ENCODE measurements around the gene STT3B.

The STT3B gene

DNA sequence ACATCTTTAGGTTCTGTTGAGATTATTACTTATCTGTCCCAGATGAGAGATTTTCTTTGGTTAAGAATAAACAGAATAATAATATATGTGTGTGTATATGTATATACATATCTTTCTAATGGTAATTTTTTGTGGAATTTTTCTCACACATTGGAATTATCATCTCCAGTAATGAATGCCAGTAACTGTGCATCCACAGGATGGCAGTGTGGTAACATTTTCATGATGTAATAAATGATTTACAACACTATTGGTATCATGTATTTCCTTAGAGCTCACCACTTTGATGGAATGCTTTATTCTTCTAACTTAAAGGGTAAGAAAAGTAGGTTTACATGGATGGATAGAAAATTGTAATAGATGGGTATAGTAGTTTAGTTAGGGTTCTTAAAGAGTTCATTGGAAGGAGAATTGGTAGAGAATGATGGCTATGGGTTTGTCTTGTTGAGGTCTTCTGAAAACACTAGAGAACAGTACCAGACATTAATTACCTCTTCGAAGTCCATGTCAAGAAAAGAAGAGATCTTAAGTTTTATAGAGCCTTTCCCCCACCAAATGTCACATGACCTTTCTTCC lies 78.1 kb downstream of the STT3B start:
- DNase-seq: no peak

DNA sequence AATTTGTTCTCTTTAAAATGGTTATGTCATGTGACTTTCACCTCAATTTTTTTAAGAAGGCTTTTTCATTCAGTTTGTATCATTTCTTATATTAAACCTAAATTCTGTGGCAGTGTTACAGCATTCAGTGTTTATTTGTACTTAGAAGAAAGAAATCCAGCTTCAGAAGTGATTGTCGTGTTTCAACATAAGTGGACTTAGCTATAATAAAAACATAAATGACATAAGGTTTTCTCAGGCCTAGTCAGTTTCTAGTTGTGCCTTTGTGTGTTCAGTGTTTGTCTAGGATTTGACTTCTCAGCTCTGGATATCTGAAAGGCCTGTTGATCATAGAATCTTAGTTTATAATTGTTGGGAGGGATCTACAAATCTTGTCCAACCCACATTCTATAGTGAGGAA lies 80.5 kb downstream of the STT3B start:
- DNase-seq: no peak

DNA sequence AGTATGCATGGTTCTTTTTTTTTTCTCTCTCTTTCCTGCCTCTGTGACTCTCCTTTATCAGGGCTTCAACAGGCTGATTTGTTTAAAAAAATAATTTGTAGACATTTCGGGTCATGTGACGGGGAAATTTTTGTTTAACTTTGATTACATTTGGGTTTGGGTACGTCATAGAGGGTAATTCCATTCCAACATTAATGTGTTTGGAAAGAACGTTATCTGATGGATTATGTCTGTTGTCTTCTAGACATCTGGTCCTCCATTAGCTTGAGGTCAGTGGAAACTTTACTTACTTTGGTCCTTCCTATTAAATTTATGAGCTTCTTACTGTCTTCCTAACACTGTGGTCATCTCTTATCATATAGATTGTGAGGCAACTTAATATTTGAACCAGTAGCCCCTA lies 80.9 kb downstream of the STT3B start:
- no peak for DNase-seq

DNA sequence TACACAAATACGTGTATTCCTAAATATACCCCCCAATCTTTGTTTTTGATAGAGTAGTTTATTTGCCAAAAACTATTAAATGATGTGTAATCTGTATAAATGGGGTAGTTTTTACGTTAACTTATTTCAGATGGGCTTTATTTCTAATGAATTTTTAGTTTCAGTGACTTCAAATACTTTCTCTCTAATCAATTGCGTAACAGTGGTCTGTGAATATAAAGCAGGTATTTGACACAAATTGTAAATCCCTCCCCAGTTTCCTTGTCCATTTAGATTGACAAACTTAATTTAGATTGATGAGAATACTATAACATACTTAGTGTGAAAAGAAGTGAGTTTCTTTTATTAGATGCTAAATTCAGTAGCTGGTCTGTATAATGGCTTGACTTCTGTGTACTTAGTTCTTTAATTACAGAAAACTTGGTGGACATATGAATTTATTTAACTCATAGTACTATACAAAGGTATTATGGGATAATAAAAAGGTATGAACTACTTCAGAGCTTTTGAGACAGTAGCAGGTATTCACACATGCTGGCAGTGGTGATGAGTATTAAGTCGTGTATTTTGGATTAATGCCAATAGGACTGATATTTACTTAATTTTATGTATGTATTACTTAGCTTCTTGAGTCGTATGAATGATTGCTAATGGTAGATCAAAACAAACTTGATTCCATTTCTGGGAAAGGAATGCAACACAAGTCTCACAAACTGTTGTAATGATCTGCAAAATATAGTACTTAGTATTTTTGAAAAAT lies 81.6 kb downstream of the STT3B start:
- DNase-seq: no peak

DNA sequence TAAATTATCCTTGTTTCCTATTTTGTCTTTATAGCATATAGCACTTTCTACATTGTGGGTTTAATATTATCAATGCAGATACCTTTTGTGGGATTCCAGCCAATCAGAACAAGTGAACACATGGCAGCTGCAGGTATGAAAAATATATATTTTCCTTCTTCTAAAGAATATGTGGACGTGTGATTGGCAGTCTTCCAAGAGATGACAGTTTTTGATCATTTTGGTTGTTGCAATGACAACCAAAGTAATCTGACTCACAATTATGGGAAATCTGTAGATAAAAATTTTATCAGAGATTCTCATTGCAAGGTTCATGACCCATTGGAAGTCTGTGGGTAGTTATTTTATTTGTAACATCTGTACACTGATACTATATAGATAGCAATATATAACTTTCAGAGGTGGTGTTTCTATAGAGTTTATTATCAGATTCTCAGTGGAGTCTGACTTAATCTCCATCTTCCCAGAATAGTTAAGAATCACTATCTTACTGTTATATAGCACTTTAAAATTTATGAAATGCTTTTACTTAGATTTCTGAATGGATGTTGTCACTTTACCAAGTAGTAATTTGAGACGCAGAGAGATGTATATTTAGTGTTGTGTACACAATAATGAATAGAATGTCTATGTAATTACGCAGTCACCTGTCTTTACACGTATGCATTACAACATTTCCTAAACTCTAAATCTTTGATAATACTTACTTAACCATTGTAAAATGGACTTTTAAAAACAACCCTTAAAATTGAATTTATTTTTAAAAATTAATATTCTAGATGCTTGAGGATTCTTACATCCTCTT lies 82.5 kb downstream of the STT3B start:
- no peak for DNase-seq

DNA sequence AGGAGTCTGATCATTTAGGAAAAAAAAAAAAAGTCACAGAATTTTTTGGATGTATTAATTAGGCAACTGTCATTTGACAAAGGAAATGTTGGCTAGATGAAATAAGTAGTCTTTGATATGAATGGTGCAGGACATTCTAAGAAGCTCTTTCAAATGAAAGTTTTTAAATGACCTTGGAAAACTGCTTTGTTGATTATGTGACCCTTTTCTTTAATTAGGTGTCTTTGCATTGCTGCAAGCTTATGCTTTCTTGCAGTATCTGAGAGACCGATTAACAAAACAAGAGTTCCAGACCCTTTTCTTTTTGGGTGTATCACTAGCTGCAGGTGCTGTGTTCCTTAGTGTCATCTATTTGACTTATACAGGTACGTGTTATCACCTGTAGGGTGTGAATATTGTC lies 84.0 kb downstream of the STT3B start:
- DNase-seq: no peak

DNA sequence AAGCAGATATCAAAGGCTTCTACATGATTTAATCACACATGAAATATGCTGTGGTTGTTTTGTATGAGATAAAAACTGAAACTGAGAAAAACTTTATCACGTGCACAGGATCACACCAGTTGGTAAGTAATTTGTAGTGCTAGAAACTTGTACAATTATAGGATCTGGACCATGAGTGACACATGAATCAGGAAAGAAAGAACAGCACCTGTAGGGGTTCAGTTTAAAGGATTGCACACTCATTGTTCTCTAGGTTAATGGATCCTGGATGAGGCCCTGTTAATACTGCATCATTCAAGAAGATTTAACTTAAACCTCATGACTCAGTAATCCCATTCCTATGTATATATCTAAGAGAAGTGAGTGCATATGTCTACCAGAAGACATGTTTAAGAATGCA lies 87.9 kb downstream of the STT3B start:
- DNase-seq: no peak

DNA sequence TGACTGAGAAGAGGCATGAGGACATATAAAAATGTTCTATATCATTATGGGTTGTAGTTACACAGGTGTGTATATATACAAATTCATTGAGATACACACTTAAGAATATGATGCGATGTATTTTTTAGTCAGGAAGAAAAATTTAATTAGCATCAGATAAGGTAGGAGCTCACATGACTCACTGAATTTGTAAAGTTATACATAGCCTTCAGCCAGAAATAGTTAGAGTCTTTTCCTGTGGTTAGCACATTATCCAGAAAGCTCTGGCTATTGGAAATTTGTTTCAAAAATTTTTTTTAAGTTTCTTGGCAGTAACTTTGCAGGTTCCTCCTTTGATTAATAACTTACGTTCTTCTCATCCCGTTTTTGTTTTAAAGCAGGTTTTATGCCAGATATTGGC lies 88.6 kb downstream of the STT3B start:
- no peak for DNase-seq

DNA sequence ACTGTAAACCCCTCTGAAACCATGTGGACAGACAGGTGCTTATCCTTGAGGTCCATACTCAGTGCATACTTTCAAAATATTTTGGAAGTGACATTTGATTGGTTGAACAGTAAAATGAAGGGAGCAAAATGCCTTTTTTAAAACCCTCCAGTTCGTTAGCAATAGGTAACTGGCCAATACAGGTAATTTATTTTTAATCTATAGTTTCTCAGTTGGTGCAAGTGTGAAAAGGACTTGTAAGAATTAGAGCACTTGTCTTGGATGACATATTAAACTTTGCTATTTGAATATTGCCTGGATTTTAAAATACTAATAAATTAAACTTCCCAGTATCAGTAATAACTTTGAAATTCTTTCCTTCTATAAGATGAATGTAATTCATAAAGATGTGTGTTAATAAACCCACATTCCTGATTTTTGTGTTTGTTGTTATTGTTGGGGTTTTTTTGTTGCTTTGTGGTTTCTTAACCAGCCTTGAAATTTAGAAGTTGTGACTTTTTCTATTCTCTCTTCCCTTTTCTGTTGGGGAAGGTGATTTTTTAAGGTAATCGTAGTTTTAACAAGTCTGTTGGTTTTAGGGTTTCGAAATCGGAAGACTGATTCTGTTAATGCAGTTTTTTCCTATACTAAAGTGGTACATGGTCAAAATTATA lies 90.0 kb downstream of the STT3B start:
- no peak for DNase-seq

DNA sequence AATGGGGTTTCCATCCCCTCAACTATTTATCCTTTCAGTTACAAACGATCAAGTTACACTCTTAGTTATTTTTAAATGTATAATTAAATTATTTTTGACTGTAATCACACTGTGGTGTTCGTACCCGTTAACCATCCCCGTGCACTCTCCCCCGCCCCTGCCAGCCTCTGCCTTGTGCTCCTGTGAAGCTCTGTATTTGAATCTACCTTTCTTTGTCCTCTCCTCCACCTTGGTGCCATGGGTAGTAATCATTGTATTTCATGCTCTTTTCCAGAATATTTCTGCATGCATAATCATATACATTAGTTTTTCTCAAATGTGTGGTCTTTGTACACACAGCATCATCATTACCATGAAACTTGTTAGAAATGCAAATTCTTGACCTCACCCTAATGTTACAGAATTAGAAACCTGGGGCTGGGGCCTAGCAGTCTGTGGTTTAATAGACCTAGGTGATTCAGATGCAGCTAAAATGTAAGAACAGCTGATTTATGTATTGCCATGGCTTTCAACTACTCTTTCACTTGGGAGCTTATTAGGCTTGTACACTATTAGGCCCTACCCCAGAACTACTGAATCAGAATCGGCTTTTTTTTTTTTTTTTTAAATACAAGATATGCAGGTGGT lies 91.5 kb downstream of the STT3B start:
- no peak for DNase-seq

DNA sequence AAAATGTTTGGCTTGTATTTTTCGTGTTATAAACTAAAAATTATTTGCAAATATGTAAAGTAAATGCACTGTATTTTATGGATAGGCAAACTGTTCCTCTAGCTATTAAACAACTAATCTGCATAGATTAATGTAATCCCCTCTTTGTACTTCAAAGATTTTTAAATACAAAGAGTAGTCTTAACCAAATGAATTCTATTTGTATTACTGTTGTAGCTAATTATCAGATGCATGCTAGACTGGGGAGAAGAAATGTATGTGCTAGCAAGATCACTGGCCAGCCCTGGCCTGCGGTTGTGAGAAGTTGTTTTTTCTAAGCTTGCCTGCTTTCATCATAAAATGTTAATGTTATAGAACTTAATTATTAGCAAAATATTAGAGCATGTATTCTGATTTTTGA lies 92.6 kb downstream of the STT3B start:
- no peak for DNase-seq

DNA sequence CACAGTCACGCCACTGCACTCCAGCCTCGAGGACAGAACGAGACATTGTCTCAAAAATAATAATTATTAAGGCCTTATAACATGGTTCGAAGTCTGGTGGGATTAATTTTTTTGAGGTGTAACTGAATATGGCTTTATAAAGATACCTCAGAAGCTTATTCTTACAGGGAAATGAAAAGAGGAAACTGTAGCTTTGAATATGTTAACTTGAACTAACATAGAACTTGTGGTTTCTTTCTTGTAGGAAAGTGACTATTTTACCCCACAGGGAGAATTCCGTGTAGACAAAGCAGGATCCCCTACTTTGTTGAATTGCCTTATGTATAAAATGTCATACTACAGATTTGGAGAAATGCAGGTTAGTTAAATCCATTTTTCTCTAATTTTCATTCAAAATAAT lies 96.3 kb downstream of the STT3B start:
- DNase-seq: no peak

DNA sequence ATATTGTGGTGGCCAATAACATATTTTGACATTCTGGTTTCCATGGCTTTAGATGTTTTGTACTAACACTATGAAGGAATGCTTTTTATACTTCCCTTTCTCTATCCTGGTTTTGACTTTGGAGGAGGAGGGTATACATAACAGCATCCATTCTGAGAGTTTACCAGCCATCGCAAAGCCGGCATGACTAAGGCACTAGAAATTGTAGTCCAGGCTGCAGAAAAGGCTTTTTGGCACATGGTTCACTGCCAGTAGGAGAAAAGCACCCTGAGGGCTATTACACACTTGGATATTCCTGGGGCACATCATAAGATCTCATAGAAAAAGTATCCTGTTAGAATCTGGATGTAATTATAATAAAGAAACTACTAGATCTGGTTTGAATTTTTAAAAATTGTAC lies 101.8 kb downstream of the STT3B start:
- no peak for DNase-seq

DNA sequence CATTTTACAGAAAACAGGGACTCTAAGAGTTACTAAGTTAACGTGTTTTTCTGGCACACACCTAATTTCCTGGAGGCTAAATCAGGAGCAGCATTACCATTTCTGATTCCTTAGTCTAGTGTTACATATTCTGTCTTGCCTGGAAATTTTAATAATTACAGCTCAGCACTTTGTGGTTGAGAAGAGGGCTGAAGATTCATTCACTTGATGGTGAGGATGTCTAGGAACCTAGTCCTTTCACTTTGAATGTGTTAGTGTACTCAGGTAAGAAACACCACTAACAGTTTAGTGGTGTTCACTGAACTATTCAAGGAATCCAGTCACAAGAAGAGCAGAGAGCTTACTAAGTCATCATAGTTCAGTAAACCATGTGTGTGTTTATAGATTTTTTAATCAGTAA lies 102.8 kb downstream of the STT3B start:
- DNase-seq: no peak

DNA sequence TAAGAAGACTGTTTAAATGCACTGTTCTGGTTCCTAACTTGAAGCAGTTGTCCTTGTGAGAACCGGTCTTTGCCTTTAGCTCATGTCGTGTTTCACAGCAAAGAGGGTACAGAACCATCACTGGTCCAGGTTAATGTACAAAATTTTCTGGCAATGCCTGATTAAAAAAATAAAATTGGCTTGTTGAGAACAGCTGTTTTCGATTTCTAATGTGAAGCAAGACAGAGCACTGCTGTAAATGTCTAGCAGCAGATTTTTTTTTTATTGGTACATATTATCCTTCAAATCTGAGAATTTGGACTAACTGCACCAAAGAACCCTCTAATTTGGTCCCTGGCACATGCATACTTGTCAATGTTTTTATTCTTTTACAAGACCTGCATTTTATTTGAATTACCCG lies 103.3 kb downstream of the STT3B start:
- no peak for DNase-seq

DNA sequence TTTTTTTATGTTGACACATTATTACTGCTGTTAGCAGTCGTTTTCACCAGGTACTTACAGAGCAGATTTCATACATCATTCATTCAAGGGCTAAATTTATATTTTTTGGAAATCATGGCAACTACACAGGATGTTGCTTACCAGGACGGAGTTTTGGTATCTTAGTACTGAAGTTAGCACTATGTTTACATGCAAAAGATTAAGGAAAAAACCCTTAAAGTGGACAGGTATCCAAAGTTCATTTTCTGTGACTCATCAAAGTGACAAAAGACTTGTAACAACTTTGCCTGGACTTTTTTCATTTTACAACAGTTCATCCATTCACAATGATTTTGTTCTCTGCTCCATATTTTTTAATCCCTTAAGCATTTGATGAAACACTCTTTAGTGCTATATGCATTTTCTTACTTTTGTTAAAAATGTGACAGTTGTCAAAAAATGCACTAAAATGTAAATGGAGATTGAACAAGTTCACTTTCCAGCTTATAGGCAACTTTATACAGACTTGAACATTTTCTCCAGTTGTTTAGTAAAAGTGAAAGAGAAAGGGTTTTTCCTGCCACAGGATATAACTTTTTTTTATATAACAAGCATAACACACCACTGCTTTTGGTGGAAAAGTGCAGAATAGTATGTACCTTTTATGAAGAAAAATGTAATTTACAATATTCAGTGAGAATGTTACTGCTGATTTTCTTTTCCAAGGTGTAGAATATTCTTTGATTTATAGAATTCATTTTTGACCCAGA lies 104.1 kb downstream of the STT3B start:
- no peak for DNase-seq

DNA sequence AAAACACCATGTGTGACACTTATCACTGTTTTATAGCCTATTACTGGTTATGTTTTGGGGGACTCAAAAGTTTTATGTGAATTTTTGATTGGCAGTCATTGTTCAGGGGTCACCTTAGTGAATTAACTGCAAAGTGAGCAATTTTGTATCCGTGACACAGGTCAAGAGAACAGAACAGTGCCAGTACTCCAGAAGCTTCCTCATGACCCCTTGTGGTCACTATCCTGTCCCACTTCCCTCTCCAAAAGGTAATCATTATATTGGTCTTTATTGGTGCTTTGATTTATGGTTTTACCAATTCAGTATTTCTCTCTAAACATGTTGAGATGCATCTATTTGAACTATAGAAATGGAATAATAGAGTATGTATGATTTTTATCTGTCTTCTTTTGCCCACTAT lies 107.1 kb downstream of the STT3B start:
- DNase-seq: no peak

DNA sequence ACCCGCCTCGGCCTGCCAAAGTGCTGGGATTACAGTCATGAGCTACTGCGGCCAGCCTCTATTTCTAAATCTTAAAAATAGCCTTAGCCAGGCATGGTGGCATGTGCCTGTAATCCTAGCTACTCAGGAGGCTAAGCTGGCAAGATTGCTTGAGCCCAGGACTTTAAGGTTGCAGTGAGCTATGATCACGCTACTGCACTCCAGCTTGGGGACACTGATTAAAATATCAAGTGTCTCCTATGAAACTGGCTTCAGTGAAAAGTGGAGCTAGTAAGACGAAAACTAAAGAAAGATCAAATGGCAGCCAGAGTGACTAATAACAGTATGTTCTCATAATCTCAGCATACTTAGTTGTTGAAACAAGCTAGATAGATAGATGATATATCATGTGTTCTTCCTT lies 112.5 kb downstream of the STT3B start:
- DNase-seq: no peak

DNA sequence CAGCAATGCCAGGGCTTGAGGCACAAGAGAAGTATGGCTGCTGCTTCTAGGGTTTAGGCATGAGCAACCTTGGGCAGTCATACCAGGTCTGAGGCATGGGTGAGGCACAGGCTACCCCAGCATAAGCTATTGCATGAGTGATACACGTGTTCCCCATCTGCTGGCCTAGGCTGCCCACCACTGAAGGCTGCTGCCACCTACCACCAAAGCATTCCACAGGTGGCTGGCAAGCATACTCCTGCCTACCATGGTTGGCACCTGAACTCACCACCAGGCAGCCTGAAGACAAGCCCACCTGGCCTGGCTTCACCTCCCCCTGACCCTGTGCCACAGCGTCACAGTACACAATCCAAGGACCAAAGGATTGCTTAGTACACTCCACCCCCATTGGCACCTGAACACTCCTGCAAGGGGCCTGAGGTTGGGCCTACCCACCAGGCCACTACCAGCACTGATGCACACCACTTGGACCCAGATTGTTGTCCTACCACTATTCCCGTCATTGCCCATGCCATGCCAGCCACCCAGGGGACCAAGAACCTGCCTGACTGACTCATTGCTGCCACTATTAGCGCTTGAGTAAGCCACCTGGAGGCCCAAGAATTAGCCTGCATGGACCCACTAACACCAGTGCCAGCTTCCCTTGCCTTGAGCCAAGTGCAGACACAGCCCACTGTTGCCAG lies 115.7 kb downstream of the STT3B start:
- no peak for DNase-seq

DNA sequence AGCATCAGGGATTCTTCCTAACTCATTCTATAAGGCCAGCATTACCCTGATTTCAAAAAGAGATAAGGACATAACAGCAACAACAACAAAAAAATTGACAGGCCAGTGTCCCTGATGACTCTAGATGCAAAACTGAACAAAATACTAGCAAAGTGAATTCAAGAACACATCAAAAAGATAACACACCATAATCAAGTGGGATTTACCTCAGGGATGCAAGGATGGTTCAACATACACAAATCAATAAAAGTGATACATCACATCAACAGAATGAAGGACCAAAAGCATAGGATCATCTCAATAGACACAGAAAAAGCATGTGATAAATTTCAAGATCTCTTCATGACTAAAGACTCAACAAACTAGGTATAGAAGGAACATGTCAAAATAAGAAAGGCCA lies 119.6 kb downstream of the STT3B start:
- no peak for DNase-seq

DNA sequence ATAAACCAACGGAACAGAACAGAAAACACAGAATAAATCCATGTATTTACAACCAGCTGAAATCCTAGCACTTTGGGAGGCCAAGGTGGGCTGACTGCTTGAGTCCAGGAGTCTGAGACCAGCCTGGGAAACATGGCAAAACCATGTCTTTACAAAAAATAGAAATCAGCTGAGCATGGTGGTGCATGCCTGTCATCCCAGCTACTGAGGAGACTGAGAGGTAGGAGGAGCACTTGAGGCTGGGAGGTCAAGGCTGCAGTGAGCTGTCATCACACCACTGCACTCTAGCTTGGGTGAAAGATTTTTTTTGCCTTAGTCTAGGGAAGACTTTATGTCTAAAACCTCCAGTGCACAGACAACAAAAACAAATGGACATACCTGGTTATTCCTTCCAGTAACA lies 120.7 kb downstream of the STT3B start:
- no peak for DNase-seq

DNA sequence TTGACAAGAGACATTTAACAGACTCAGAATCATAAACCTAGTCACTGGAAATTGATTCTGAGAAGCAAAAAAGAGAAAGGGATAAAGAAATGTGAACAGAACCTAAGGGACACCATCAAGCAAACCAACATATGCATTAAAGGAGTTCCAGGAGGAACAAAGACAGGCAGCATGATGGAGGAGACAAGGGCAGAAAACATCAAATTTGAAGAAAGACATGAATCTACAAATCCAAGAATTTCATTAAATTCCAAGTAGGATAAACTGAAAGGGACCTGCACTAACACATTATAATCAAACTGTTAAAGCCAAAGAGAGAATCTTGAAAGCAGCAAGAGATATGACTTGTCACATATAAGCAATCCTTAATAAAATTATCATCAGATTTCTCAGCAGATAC lies 122.3 kb downstream of the STT3B start:
- DNase-seq: no peak

Measured in activated T-cell treated with anti-CD3 and anti-CD28 coated beads, Interleukin-2, amount 50 U/mL, for 48 hours (primary cell).